Measurements from ENCODE around the gene ABCA1.
"Not testable (repeated sequence)": the region's sequence is repeated elsewhere in the genome, so short reads cannot be mapped to it uniquely, and the experiment has no call there.

The ABCA1 gene

GRCh38 chr9:104927912-104928740 lies at the start of gene ABCA1:
ABCA1 (minus strand) TSS chr9:104928155; CDS start chr9:104903679, 24,476 bp downstream.
- DNase-seq (ENCODE audit: low read depth): peak; percentile 91

GRCh38 chr9:104977580-104977979 lies 49.6 kb upstream of the ABCA1 start:
- DNase-seq (ENCODE audit: low read depth): no peak

GRCh38 chr9:104977168-104977567 lies 49.2 kb upstream of the ABCA1 start:
- DNase-seq (ENCODE audit: low read depth): no peak

GRCh38 chr9:104975966-104976595 lies 48.1 kb upstream of the ABCA1 start:
- not testable (repeated sequence) for DNase-seq (ENCODE audit: low read depth)

GRCh38 chr9:104974053-104974962 lies 46.4 kb upstream of the ABCA1 start:
- no peak for DNase-seq (ENCODE audit: low read depth)

- DNase-seq (ENCODE audit: low read depth): no peak
Observed at GRCh38 chr9:104972242-104972866, 44.4 kb upstream of the ABCA1 start.

- no peak for DNase-seq (ENCODE audit: low read depth)
Observed at GRCh38 chr9:104971511-104971910, 43.6 kb upstream of the ABCA1 start.

GRCh38 chr9:104970271-104970987 lies 42.5 kb upstream of the ABCA1 start:
- DNase-seq (ENCODE audit: low read depth): peak; percentile 83

- no peak for DNase-seq (ENCODE audit: low read depth)
Observed at GRCh38 chr9:104969116-104969515, 41.2 kb upstream of the ABCA1 start.

- peak; percentile 95 for DNase-seq (ENCODE audit: low read depth)
Observed at GRCh38 chr9:104968025-104968982, 40.3 kb upstream of the ABCA1 start.

GRCh38 chr9:104963076-104963475 lies 35.1 kb upstream of the ABCA1 start:
- no peak for DNase-seq (ENCODE audit: low read depth)

GRCh38 chr9:104961701-104962359 lies 33.9 kb upstream of the ABCA1 start:
- no peak for DNase-seq (ENCODE audit: low read depth)

- peak; percentile 65 for DNase-seq (ENCODE audit: low read depth)
Observed at GRCh38 chr9:104961238-104961637, 33.3 kb upstream of the ABCA1 start.

GRCh38 chr9:104960662-104961061 lies 32.7 kb upstream of the ABCA1 start:
- DNase-seq (ENCODE audit: low read depth): no peak

- DNase-seq (ENCODE audit: low read depth): no peak
Observed at GRCh38 chr9:104958751-104959150, 30.8 kb upstream of the ABCA1 start.

GRCh38 chr9:104958006-104958405 lies 30.1 kb upstream of the ABCA1 start:
- not testable (repeated sequence) for DNase-seq (ENCODE audit: low read depth)

GRCh38 chr9:104951487-104951886 lies 23.5 kb upstream of the ABCA1 start:
- DNase-seq (ENCODE audit: low read depth): no peak

GRCh38 chr9:104950838-104951237 lies 22.9 kb upstream of the ABCA1 start:
- no peak for DNase-seq (ENCODE audit: low read depth)

GRCh38 chr9:104948277-104948676 lies 20.3 kb upstream of the ABCA1 start:
- no peak for DNase-seq (ENCODE audit: low read depth)

- DNase-seq (ENCODE audit: low read depth): peak; percentile 36
Observed at GRCh38 chr9:104944871-104945270, 16.9 kb upstream of the ABCA1 start.
